Measurements from ENCODE around the gene MRPS18C. TPM values are rescaled to one million over a fixed set of nuclear protein-coding genes. Genes with fewer than 3 reads are reported as not detected.

The MRPS18C gene
- total RNA-seq = 10 to 100 TPM; 39.4 to 42.8 TPM
- long read RNA-seq, donor 1, partial matches to known transcripts = 1 of 8 reads
- long read RNA-seq, donor 1, other reads (novel, unspliced or antisense) = 0 of 8 reads
- long read RNA-seq, donor 2, transcript MRPS18C-201 (6 exons, 1,643 nt) = major isoform, 10 of 11 reads
- long read RNA-seq, donor 2, partial matches to known transcripts = 0 of 11 reads
- long read RNA-seq, donor 2, other reads (novel, unspliced or antisense) = 1 of 11 reads

DNA sequence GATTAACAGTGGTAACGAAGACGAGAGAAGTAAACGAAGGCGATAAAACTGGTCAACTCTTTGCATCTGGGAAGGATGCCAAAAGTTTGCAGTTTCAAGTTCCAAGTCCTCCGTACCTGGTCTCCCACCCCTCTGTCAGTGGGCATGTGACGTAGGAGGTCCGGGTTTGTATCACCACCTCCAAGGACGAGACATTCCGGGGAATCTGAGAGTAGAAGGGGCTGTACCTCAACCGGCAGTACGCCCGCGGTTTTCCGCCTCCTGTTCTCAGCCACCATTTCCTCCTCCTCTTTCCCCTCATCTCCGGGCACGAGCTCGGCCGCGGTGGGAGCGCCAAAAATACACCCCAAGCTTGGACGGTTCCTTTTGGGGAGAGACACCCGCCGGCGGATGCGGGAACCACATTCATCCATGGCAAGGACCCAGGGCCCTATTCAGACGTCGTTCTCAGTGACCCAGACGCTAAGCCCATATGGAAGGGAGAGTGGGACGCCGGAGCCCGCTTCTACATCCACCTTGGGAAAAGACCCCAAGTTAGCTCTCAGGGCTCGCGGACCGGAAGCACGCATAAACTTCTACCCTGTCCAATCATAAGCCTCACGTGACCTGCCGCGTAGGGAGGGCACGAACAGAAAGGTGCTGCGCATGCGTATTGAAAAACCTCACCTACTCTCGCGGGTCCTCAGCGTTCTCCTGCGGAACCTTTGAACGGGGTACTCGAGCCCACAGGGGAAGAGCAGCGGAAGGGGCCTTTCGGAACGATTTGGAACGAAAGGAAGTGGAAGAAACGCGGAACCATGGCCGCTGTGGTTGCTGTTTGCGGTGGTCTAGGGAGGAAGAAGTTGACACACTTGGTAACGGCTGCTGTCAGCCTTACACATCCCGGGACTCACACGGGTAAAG is at the start of gene MRPS18C, which contains the start of gene HELQ:
TSS of gene MRPS18C (plus strand) at position 778 of the 903 bp plus-strand sequence. CDS start at position 798, 20 bp downstream.
TSS of gene HELQ (minus strand) at position 543 of the 903 bp plus-strand sequence. CDS start at position 413, 130 bp downstream.
- peak; percentile 98 for DNase-seq (ENCODE audit: low spot score)
- intact Hi-C loops (cut with DNase I) = no loop called here

DNA sequence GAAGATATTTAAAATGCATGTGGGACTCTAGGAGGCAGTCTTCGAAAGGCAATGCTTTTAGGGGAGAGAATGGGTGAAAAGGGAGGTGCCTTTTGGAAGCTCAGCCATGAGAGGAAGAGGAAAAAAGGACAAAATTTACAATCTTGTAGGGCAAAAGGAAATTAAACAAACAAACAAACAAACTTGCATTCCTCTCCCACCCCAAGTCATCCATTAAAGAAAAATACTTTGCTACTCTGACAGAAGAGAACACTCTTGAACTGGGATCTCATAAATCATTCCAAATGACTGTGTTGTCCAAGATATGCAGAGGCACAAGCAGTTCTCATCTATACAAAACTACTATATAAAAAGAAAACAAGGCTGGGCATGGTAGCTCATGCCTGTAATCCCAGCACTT is 47.0 kb upstream of the MRPS18C start:
- no peak for DNase-seq (ENCODE audit: low spot score)
- intact Hi-C loops (cut with DNase I) = no loop called here

DNA sequence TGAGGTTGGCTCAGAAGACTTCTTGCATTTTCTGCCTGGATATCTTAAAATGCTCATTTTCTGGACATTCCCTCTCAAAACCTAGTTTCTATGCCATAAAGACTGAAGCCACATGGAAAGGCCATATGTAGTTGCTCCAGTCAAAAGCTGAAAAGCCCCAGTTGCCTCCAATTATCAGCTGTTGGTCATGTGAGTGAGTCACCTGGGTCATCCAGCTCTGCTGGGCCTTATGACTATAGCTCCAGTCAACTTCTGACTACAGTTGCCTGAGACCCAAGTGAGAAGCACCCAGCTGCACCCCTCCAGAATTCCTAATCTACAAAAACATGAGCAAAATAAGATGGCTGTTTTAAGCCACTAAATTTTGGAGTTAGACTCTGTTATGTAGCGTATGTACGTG is 42.2 kb upstream of the MRPS18C start:
- DNase-seq (ENCODE audit: low spot score) = no peak

DNA sequence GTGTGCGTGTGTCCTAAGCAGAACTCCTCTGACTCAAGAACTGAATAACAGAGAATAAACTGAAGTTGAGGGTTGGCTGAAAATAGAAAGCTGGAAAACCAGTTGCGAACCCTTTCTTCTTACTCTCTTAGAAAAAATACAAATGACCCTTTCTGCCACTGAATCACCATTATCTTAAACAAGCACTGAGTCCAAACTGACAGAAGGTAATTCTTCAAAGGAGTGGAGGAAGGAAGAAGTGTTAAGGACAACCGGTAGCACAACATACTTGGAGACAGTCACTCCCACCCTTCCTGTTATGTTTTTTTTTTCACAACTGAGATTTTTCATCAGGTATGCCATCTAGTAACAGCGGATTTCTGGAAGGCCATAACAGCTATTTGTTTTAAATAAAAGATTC is 38.3 kb upstream of the MRPS18C start:
- DNase-seq (ENCODE audit: low spot score) = no peak
- intact Hi-C loops (cut with DNase I) = no loop called here

More for the DNA sequence above, 42.2 kb upstream of the MRPS18C start:
- intact Hi-C loops (cut with DNase I) = loop anchor here in 1 of 2 donors (1.0 kb wide), 1 partner anchor 43 kb away; no protein-coding TSS in a partner anchor

DNA sequence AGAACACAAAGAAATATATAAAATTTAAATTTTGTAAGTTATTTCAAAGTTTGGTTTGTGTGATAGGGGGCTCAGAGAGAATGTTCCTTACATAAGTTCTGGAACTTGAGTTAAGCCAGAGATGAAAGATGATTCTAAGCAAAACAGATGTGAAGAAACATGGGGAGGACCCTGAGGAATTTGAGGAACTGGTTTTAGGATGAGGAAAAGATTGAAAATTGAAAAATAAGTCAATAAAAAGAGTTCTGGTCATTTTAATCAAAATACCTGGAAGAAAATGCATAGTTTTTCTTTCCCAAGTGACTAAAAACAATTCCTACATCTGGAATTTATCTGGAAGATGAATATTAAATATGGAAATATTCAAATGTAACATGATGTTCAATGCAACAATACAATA is 37.6 kb upstream of the MRPS18C start:
- intact Hi-C loops (cut with DNase I) = no loop called here
- no peak for DNase-seq (ENCODE audit: low spot score)

DNA sequence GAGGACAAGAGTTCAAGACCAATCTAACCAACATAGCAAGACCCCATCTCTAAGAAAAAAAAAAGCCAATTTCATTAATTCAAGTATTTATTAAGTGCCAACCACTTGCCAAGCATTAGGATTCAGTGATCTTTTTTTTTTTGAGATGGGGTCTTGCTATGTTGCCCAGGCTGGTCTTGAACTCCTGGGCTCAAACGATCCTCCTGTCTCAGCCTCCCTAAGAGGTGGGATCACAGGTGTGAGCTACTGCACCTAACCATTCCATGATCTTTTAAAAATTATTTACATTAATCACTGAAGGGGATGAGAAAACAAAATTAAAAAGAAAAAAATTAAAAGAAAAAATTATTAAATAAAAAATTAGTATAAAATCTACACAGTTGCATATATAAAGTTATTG is 24.7 kb upstream of the MRPS18C start:
- no peak for DNase-seq (ENCODE audit: low spot score)
- intact Hi-C loops (cut with DNase I) = no loop called here

DNA sequence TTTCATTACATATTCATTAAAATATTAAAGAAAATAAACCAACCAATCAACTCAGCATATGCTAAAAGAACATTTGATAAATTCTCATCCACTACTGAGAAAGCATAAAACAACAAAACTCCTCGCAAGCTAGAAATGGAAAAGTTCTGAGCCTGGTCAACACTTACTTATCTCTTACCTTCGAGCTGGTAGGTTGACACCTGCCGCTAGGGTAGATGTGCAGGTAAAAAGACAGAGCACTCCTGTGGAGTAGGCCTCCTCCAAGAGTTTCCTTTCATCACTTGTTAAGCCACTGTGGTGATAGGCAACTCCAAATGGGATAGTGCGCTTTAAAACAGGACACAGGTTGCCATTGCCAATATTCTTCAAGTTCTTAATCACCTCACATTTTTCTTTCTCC is 19.2 kb upstream of the MRPS18C start:
- intact Hi-C loops (cut with DNase I) = no loop called here
- no peak for DNase-seq (ENCODE audit: low spot score)

DNA sequence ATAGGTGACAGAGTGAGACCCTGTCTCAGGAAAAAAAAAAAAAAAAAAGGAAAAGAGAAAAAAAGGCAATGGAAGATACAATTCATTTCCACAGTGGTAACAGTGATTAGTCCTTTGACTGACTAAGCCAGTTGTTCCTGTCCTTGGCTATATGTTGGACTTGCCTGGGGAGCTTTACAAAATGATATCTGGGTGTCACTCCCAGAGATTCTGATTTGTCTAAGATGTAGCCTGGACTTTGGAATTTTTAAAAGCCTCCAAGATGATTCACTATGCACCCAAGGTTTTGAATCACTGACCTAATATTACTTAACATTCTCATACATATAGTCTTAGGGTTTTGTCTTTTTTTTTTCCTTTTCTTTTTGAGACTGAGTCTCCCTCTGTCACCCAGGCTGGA is 17.1 kb upstream of the MRPS18C start:
- no peak for DNase-seq (ENCODE audit: low spot score)
- intact Hi-C loops (cut with DNase I) = no loop called here

DNA sequence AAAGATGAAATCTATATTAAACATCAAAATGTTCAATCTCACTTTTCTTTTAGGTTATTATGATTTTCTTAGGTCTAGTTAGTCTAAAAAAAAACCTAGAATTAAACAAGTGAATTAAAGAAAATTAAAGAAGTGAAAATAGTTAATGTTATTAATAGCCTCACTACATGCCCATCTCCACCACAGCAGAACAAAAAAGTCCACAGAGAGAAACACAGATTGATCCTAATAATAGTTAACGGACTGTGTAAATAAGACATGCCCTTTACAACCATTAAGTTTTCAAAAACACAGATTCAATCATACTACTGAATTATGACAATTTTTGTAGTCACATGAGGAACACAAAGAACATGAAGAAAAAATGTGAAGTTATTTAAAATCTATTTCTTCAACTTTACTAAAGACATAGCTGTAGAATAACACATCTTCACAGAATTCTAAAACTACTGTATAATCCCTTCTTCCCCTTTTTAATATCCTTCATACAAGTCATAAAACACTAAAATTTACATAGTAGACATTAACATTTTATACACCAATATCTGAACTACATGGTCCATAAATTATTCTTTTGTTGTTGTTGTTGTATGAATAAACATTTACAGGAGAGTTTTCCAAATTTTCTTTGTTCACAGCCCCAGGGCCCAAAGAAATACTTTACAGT is 15.6 kb upstream of the MRPS18C start:
- intact Hi-C loops (cut with DNase I) = no loop called here
- DNase-seq (ENCODE audit: low spot score) = no peak

DNA sequence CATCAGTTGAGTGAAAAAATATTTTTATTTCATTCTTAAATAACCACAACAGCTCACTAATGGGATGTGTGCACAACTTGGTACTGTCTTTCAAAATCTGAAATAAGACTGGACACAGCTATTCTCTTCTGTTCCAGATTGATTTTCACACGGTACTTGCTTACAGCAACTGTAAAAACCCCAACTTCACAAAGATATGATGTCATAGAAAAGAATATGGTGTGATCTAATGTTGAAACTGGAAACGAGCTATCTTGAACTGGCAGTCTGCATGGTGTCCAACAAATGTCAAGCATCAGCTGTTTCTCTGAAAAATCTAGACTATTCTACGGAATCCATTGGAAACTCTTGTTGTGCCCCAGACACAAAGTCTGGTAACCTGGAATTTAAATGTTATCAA is 15.0 kb upstream of the MRPS18C start:
- no peak for DNase-seq (ENCODE audit: low spot score)
- intact Hi-C loops (cut with DNase I) = no loop called here

DNA sequence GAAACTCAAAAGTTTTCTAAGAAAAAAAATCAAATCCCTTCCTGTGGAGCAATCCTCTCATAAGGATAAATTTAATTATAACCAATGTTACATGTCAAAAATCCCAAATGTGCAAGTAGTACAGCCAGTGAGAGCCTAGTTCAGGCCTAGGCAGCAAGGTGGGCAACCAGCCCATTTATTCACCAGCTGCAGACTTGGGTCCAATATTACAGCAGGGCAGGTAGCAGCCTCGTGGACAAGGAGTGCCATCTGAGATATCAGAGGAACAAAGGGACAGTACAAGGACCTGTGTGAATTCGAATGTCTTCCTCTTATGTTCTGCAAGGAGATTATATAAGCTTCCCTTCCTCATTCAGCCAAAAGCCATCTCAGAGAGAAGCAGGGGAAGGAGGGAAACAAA is 6.8 kb upstream of the MRPS18C start:
- intact Hi-C loops (cut with DNase I) = no loop called here

DNA sequence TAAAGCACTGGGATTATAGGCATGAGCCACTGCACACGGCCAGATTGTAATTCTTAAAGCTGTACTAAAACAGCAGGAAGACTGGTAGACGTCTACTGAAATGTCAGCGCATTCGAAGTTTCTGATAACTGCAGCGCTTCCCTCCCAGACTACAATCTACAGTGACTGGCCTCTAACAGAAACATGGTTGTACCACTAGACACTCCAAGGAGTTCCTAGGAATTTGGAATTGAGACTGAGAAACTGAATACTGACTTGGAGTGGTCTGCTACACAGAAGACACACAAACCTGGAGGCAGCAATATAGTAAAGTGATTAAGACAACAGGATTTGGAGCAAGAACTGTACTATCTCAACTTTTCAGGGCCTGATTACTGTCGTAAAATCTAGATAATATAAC is 1.2 kb upstream of the MRPS18C start:
- intact Hi-C loops (cut with DNase I) = no loop called here
- no peak for DNase-seq (ENCODE audit: low spot score)

More for the DNA sequence above, 6.8 kb upstream of the MRPS18C start:
- DNase-seq (ENCODE audit: low spot score) = no peak

DNA sequence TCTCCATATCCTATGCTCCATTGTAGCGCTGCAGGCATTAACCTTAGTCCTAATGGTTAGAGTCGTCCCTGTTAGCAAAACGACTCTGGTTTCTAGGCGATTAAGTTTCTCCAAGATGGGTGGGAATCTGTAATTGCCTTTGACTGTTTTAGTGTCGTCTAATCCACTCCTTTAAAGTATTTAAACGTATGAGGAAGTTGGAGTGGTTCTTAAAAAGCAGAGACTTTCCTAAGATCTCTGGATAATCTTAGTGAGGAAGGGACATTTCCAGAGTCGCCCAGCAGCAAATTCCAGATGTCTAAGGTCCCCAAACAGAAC is 285 bp downstream of the MRPS18C start:
- DNase-seq (ENCODE audit: low spot score) = no peak
- intact Hi-C loops (cut with DNase I) = no loop called here

DNA sequence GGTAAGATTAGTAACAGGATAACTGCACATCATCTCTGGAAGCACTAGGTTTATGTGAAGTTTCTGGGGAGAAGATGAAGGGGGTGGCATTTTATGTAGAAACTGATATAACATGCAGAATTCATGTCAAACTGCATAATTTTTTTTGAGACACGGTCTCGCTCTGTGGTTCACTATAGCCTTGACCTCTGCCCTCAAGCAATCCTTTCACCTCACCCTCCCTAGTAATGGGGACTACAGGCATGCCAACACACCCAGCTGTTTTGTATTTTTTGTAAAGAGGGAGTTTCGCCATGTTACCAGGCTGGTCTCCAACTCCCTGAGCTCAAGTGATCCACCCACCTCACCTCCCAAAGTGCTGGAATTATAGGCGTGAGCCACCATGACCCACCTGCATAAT is 17.6 kb downstream of the MRPS18C start:
- DNase-seq (ENCODE audit: low spot score) = no peak
- intact Hi-C loops (cut with DNase I) = no loop called here

DNA sequence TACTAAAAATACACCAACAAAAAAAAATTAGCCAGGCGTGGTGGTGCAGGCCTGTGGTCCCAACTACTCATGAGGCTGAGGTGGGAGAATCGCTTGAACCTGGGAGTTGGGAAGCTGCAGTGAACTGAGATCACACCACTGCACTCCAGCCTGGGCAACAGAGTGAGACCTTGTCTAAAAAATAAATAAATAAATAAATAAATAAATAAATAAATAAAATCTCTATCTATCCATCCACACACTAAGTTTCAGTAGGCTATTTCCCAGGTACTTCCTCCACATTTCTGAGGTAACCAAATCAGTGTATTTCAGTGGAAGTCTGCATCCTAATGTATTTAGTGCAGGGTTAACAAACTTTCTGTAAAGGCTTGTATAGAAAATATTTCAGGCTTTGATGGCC is 18.1 kb downstream of the MRPS18C start:
- no peak for DNase-seq (ENCODE audit: low spot score)
- intact Hi-C loops (cut with DNase I) = no loop called here

DNA sequence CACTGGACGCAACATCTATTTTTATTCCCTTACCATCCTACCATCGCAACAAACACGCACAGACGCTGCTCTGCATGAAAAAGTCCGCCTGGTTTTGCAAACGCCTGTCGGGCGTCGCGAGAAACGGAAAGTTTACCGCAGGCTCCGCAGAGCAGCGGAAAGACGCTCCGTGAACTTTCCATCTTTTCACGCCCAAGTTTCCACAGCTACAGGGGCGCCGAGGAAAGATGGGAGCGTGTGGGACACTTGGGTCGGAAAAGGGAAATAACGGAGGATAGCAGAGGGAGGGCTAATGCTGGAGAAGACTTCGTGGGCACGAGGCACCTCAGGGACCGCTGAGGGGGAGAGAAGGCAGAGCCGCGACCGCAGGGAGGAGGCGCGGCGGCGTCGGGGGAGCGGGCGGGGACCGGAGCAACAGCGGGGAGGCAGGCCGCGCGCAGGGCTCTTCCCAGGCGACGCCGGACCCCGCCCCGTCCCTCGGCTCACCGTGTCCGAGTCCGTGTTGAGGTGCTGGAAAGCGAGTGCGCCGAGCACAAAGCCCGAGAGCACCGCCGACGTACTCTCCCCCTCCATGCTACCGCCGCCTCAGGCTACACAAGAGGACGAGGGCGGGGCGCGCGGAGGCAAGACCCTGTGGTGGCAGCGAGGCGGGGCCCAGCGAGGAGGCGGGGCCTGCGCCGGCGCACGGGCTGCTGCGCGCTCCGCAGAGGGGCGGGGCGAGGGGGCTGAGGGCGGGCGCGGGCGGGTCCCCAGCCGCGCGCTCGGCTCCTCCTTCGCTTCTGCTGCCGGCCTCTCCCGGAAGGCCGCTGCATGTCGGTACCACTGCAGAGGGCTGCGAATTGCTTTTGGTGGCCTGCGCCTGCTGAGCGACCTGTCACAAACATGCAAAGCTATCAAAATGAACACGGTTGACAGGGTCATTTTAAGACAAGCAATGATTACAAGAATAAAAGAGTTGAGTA is 28.9 kb downstream of the MRPS18C start, which contains the start of gene ABRAXAS1:
TSS of gene ABRAXAS1 (minus strand) at position 601 of the 962 bp plus-strand sequence. CDS start at position 573, 28 bp downstream.
- peak; percentile 97 for DNase-seq (ENCODE audit: low spot score)
- intact Hi-C loops (cut with DNase I) = no loop called here

DNA sequence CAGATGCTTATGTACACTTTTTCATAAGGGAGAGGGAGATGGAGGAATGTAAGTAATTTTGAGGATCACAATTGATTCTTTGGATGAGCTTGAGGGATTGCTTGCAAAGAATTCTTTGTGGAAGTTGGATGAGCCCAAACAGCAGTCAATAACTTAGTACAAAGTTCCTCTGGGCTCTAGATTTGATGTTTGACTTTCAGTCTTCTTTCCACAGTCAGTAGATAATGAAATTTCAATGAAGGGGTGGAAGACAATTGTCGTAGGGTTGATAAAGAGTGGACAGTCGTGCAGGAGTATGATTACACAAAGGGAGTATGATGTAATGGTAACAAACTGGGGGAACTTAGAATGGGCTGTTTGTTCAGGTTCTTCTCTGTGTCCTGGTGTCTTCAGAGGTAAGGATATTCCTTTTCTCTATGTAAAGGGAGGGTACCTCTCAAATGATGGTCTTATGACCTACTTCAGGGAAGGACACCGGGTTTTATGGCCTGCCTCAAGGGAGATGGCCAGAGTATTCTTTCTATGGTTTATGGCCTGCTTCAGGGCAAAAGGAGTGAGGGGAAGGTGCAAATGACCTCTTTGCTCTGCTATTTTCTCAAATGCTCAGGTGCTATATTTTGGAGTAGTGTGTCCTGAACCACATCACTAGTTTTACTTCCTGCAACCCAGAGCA is 30.7 kb downstream of the MRPS18C start:
- DNase-seq (ENCODE audit: low spot score) = no peak
- intact Hi-C loops (cut with DNase I) = no loop called here

DNA sequence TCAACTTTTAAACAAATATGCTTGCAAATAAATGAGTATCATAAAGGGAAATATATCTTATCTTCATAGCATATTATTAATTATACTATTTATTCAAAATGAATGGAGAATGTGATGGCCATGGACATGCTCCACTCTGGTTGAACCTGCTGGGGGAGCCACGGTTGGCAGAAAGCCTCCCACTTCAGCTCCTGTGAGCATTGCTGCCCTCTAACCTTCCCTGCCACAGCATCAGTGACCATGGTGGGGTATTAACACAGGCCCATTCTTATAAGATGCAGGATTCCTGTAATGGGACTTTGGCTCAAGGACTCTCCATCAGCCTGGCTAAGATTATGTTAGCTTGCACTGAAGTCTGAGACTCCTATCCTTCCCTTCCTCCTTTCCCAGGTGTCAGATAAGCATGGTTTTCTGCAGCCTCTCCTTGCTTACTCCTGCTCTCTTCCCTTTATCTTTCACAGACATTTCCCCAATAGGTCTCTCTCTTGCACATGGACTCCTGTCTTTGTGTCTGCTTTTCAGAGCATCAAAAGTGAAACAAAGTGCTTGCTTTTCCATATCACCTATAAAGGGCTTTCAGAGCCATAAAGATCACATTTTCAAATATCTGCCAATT is 34.0 kb downstream of the MRPS18C start:
- no peak for DNase-seq (ENCODE audit: low spot score)
- intact Hi-C loops (cut with DNase I) = no loop called here

All from posterior vena cava (tissue), 2 donors.